SK-N-MC (cell line): ENCODE results near the gene FAM151B.
"Not testable (repeated sequence)": the region's sequence is repeated elsewhere in the genome, so short reads cannot be mapped to it uniquely, and the experiment has no call there.

Source experiments
- DNase-seq: peaks from one replicate; pipeline ENCODE4 v3.0.0-alpha.2; 2011; ENCODE audit warnings: low read depth, low spot score
- H3K27ac ChIP-seq: fragments of 200-600 bp; sonication (generic); 2 replicates; pipeline ENCODE4 v1.5.1; 2016; ENCODE audit warnings: mixed run types
- H3K36me3 ChIP-seq: fragments of 200-600 bp; sonication (generic); 2 replicates; pipeline ENCODE4 v1.6.1; 2017; ENCODE audit warnings: antibody characterized with exemption, low read length, mixed read lengths; ENCODE audit not compliant: insufficient read depth
- H3K4me3 ChIP-seq: fragments of 200-600 bp; sonication (generic); 2 replicates; pipeline ENCODE4 v1.5.1; 2016
- H3K9ac ChIP-seq: fragments of 200-600 bp; sonication (generic); 2 replicates; pipeline ENCODE4 v1.8.0; 2017; ENCODE audit warnings: mixed run types, mixed read lengths; ENCODE audit not compliant: insufficient read length
- H3K9me3 ChIP-seq: fragments of 200-600 bp; sonication (generic); 2 replicates; pipeline ENCODE4 v1.6.1; 2017; ENCODE audit warnings: low read depth, mild to moderate bottlenecking, antibody characterized with exemption, low read length, moderate library complexity, mixed read lengths
- EZH2 ChIP-seq: fragments of 200-600 bp; sonication (generic); IDR thresholded peaks from one replicate; pipeline ENCODE4 v1.6.1; 2017; ENCODE audit warnings: antibody characterized with exemption
- FOXP2 ChIP-seq: optimal IDR thresholded peaks from 2 replicates; pipeline ENCODE3; 2011; ENCODE audit warnings: mild to moderate bottlenecking, moderate library complexity; ENCODE audit not compliant: insufficient read depth; ENCODE audit errors: extremely low read length, control extremely low read depth
- POLR2AphosphoS5 ChIP-seq: IDR thresholded peaks from 2 replicates; pipeline ENCODE4 v1.6.1; 2012; ENCODE audit warnings: mild to moderate bottlenecking, low read depth, low read length, borderline replicate concordance

FAM151B gene

GRCh38 chr5:80569086-80569960 lies 81.4 kb downstream of the FAM151B start:
- Histone ChIP-seq H3K36me3 (no peaks in the 10 kb centered on the region), H3K9me3 (no peaks in the 10 kb centered on the region), H3K27ac (no peak overlapping the region), H3K4me3 (peak overlapping the region; percentile 77), H3K9ac (no peak overlapping the region)
- DNase-seq, result no peak
- TF ChIP-seq EZH2, result no peak
- no peak for TF ChIP-seq POLR2AphosphoS5
- TF ChIP-seq FOXP2, result no peak

GRCh38 chr5:80569961-80570786 lies 82.3 kb downstream of the FAM151B start, which contains the start of gene ANKRD34B:
TSS of gene ANKRD34B (minus strand) at chr5:80570280. CDS start at chr5:80560019, 10,261 bp downstream.
- Histone ChIP-seq H3K27ac (no peak within 1 kb of the TSS), H3K9ac (no peak within 1 kb of the TSS), H3K4me3 (peak within 1 kb of the TSS; percentile 77), H3K36me3 (no peaks in the 10 kb centered on the region), H3K9me3 (no peaks in the 10 kb centered on the region)
- DNase-seq, result no peak
- TF ChIP-seq FOXP2 (no peak), EZH2 (no peak), POLR2AphosphoS5 (no peak)

GRCh38 chr5:80573062-80573461 lies 85.2 kb downstream of the FAM151B start:
- Histone ChIP-seq H3K27ac (no peak overlapping the region), H3K9ac (no peak overlapping the region), H3K4me3 (no peak overlapping the region), H3K9me3 (no peaks in the 10 kb centered on the region), H3K36me3 (no peaks in the 10 kb centered on the region)
- no peak for DNase-seq
- no peak for TF ChIP-seq FOXP2
- TF ChIP-seq POLR2AphosphoS5, result no peak
- TF ChIP-seq EZH2, result no peak

GRCh38 chr5:80576383-80576782 lies 88.5 kb downstream of the FAM151B start:
- no peak for DNase-seq
- Histone ChIP-seq H3K4me3 (no peak overlapping the region), H3K9me3 (no peaks in the 10 kb centered on the region), H3K27ac (no peak overlapping the region), H3K9ac (no peak overlapping the region), H3K36me3 (no peaks in the 10 kb centered on the region)
- TF ChIP-seq EZH2, result no peak
- TF ChIP-seq FOXP2, result no peak
- TF ChIP-seq POLR2AphosphoS5, result no peak

GRCh38 chr5:80577707-80578106 lies 89.8 kb downstream of the FAM151B start:
- no peaks in the 10 kb centered on the region for H3K9me3 ChIP-seq
- H3K27ac ChIP-seq, result no peak overlapping the region
- TF ChIP-seq POLR2AphosphoS5 (no peak), EZH2 (no peak), FOXP2 (no peak)

GRCh38 chr5:80579050-80579449 lies 91.2 kb downstream of the FAM151B start:
- no peak overlapping the region for H3K9ac ChIP-seq
- DNase-seq, result no peak
- no peak for TF ChIP-seq POLR2AphosphoS5
- TF ChIP-seq FOXP2, result no peak
- TF ChIP-seq EZH2, result no peak
- H3K27ac ChIP-seq, result no peak overlapping the region
- H3K4me3 ChIP-seq, result no peak overlapping the region
- no peaks in the 10 kb centered on the region for H3K9me3 ChIP-seq
- no peaks in the 10 kb centered on the region for H3K36me3 ChIP-seq

More at GRCh38 chr5:80577707-80578106, 89.8 kb downstream of the FAM151B start:
- DNase-seq, result no peak
- Histone ChIP-seq H3K4me3 (no peak overlapping the region), H3K36me3 (no peaks in the 10 kb centered on the region), H3K9ac (no peak overlapping the region)

GRCh38 chr5:80580291-80580690 lies 92.4 kb downstream of the FAM151B start:
- not testable (repeated sequence) for DNase-seq, H3K36me3 ChIP-seq, H3K9me3 ChIP-seq, H3K27ac ChIP-seq, H3K9ac ChIP-seq, H3K4me3 ChIP-seq

GRCh38 chr5:80584770-80585169 lies 96.9 kb downstream of the FAM151B start:
- Histone ChIP-seq H3K9ac (no peak overlapping the region), H3K36me3 (no peaks in the 10 kb centered on the region), H3K9me3 (no peaks in the 10 kb centered on the region), H3K4me3 (no peak overlapping the region), H3K27ac (no peak overlapping the region)
- no peak for TF ChIP-seq FOXP2
- no peak for DNase-seq
